Stomach (tissue), 4 donors: Measurements from ENCODE around the gene SYTL5.

Experiments used
- CTCF ChIP-seq, 7 experiments: fragments of 450-650 bp in 4 of 7; fragments of 200-600 bp in 3 of 7; sonication (generic) in 3 of 7; IDR thresholded peaks; one replicate each; pipeline ENCODE4 v1.5.1; 2016 to 2019; ENCODE audit warnings: antibody characterized with exemption in 7 of 7, control low read depth in 2 of 7, mild to moderate bottlenecking in 1 of 7
- EP300 ChIP-seq: sonication (generic); formaldehyde crosslinking; IDR thresholded peaks from one replicate; pipeline ENCODE4 v1.6.1; 2017; ENCODE audit warnings: antibody characterized with exemption
- POLR2A ChIP-seq, 4 donors: fragments of 450-650 bp; IDR thresholded peaks; one replicate each; pipeline ENCODE4 v1.6.1; 2016; ENCODE audit warnings: antibody characterized with exemption in 4 of 4, control low read depth in 2 of 4, mild to moderate bottlenecking in 1 of 4, moderate library complexity in 1 of 4
- POLR2AphosphoS5 ChIP-seq, 3 donors: sonication (generic); formaldehyde crosslinking; IDR thresholded peaks; one replicate each; pipeline ENCODE4 v1.6.1; 2016; ENCODE audit warnings: antibody characterized with exemption in 3 of 3

GRCh38 chrX:38050806-38051205 lies 44.5 kb downstream of the SYTL5 start:
- TF ChIP-seq EP300 = no peak
- TF ChIP-seq POLR2AphosphoS5 (IDR thresholded peaks at IDR 0.05) = no peak
- TF ChIP-seq POLR2A (IDR thresholded peaks at IDR 0.05) = no peak
- no peak for TF ChIP-seq CTCF (IDR thresholded peaks at IDR 0.05)
